Lower leg skin (tissue), 4 donors: ENCODE data around the gene TSKU. TPM values are rescaled to one million over a fixed set of nuclear protein-coding genes. Genes with fewer than 3 reads are reported as not detected.

ENCODE experiments used
- DNase-seq, 2 donors: peaks; one replicate each; pipeline ENCODE4 v3.0.0-alpha.2; 2019; ENCODE audit warnings: low spot score in 2 of 2
- H3K4me3 ChIP-seq: fragments of 200-600 bp; sonication (generic); 2 replicates; pipeline ENCODE4 v1.5.1; 2017; ENCODE audit warnings: mild to moderate bottlenecking, low read depth; ENCODE audit not compliant: poor library complexity, severe bottlenecking
- CTCF ChIP-seq, 3 donors: fragments of 450-650 bp; IDR thresholded peaks; one replicate each; pipeline ENCODE4 v1.5.1; 2016; ENCODE audit warnings: antibody characterized with exemption in 3 of 3, mild to moderate bottlenecking in 3 of 3, moderate library complexity in 2 of 3
- POLR2A ChIP-seq, 2 donors: fragments of 450-650 bp; IDR thresholded peaks; one replicate each; pipeline ENCODE4 v1.6.1; 2016 to 2017; ENCODE audit warnings: antibody characterized with exemption in 2 of 2, mild to moderate bottlenecking in 1 of 2, moderate library complexity in 1 of 2
- WGBS, 2 donors: methylation state at CpG; one replicate each; pipeline ENCODE4 v1.1.5; 2018; 5-methylcytosine and 5-hydroxymethylcytosine counted together
- intact Hi-C: fragments of 100-400 bp; cut with DNase I; formaldehyde crosslinking; loops from one replicate; pipeline ENCODE4 v1.15.0; 2023; ENCODE audit warnings: low total_unique reads
- total RNA-seq, 4 donors: library from RNA; depleted of rRNA; stranded (reverse); fragments of >200 nt; gene quantifications; one replicate each; pipeline ENCODE4 v1.1.0, GENCODE V29; 2016

Gene TSKU
- total RNA-seq, 4 donors from 2014 or later: 113 to 125 (median 120) TPM

GRCh38 chr11:76797341-76798201 lies 14.4 kb downstream of the TSKU start:
- H3K4me3 ChIP-seq: no peak overlapping the region
- intact Hi-C loops: loop anchor here (5.0 kb wide), 1 partner anchor 65 kb away; no protein-coding TSS in a partner anchor
- 83 to 88% methylated on average over 11 of the region's 11 CpGs for WGBS, 2 donors
- DNase-seq: peak in 1 of 2 donors; percentile 84
- no peak for TF ChIP-seq POLR2A (IDR thresholded peaks at IDR 0.05)
- TF ChIP-seq CTCF (IDR thresholded peaks at IDR 0.05): no peak

GRCh38 chr11:76798202-76798581 lies 15.0 kb downstream of the TSKU start:
- H3K4me3 ChIP-seq: no peak overlapping the region
- DNase-seq: no peak
- TF ChIP-seq POLR2A (IDR thresholded peaks at IDR 0.05): no peak
- no peak for TF ChIP-seq CTCF (IDR thresholded peaks at IDR 0.05)
- intact Hi-C loops: loop anchor here (5.0 kb wide), 1 partner anchor 66 kb away; no protein-coding TSS in a partner anchor
- WGBS, 2 donors: 73 to 84% methylated on average over 5 of the region's 5 CpGs

GRCh38 chr11:76798671-76799065 lies 15.5 kb downstream of the TSKU start:
- no peak overlapping the region for H3K4me3 ChIP-seq
- 58 to 62% methylated on average over 9 of the region's 9 CpGs for WGBS, 2 donors
- no peak for DNase-seq
- no peak for TF ChIP-seq CTCF (IDR thresholded peaks at IDR 0.05)
- no peak for TF ChIP-seq POLR2A (IDR thresholded peaks at IDR 0.05)
- intact Hi-C loops: loop anchor here (5.0 kb wide), 1 partner anchor 66 kb away; no protein-coding TSS in a partner anchor

- peak; percentile 74 to 98 for DNase-seq
- peak in 1 of 3 donors; percentile 88 for TF ChIP-seq CTCF (IDR thresholded peaks at IDR 0.05)
- TF ChIP-seq POLR2A (IDR thresholded peaks at IDR 0.05): no peak
- H3K4me3 ChIP-seq: no peak overlapping the region
- WGBS, 2 donors: 8 to 9% methylated on average over 47 of the region's 47 CpGs
- intact Hi-C loops: loop anchor here (5.0 kb wide), 1 partner anchor 67 kb away; no protein-coding TSS in a partner anchor
Observed at GRCh38 chr11:76799066-76799804, 16.1 kb downstream of the TSKU start.

GRCh38 chr11:76800466-76801200 lies 17.5 kb downstream of the TSKU start:
- intact Hi-C loops: loop anchor here (10.0 kb wide), 1 partner anchor 284 kb away; no protein-coding TSS in a partner anchor
- TF ChIP-seq CTCF (IDR thresholded peaks at IDR 0.05): no peak
- TF ChIP-seq POLR2A (IDR thresholded peaks at IDR 0.05): no peak
- 83 to 90% methylated on average over 9 of the region's 9 CpGs for WGBS, 2 donors
- H3K4me3 ChIP-seq: no peak overlapping the region
- peak; percentile 14 to 70 for DNase-seq
